HL-60 (cell line): ENCODE results near the gene ANKRD40.

Experiments used
- DNase-seq, 2 experiments: peaks; one replicate each; pipeline ENCODE4 v3.0.0-alpha.2; 2010 to 2020; ENCODE audit warnings: low read depth in 1 of 2, low spot score in 1 of 2
- H3K27ac ChIP-seq: fragments of 250-450 bp; sonication (Bioruptor Pico); replicated peaks from 2 replicates; pipeline ENCODE4 v1.5.1; 2020; ENCODE audit warnings: mild to moderate bottlenecking, moderate library complexity
- H3K27me3 ChIP-seq: fragments of 250-450 bp; sonication (Bioruptor Pico); 2 replicates; pipeline ENCODE4 v1.5.1; 2021; ENCODE audit warnings: mild to moderate bottlenecking, moderate library complexity; ENCODE audit not compliant: insufficient read depth, poor library complexity, severe bottlenecking
- H3K4me3 ChIP-seq: replicated peaks from 2 replicates; pipeline ENCODE4 v1.5.1; 2011; ENCODE audit warnings: mild to moderate bottlenecking, control low read depth, low read length; ENCODE audit not compliant: insufficient read depth
- CTCF ChIP-seq: IDR thresholded peaks from one replicate; pipeline ENCODE4 v1.5.1; 2011; ENCODE audit warnings: low read length, control low read depth, inconsistent platforms; ENCODE audit not compliant: insufficient read depth
- GABPA ChIP-seq: IDR thresholded peaks from 2 replicates; pipeline ENCODE4 v1.6.1; 2012; ENCODE audit warnings: low read depth
- POLR2AphosphoS5 ChIP-seq: IDR thresholded peaks from 2 replicates; pipeline ENCODE4 v1.6.1; 2012; ENCODE audit warnings: low read depth
- REST ChIP-seq: IDR thresholded peaks from 2 replicates; pipeline ENCODE4 v1.6.1; 2012; ENCODE audit warnings: low read depth; ENCODE audit not compliant: insufficient replicate concordance
- SPI1 ChIP-seq: IDR thresholded peaks from 2 replicates; pipeline ENCODE4 v1.6.1; 2012; ENCODE audit warnings: low read depth, mild to moderate bottlenecking, borderline replicate concordance

Gene ANKRD40

GRCh38 chr17:50735287-50735686, 27.6 kb upstream of the ANKRD40 start:
- TF ChIP-seq CTCF, result no peak
- TF ChIP-seq REST, result no peak
- Histone ChIP-seq H3K4me3 (no peak overlapping the region), H3K27me3 (no peaks in the 10 kb centered on the region), H3K27ac (no peak overlapping the region)
- no peak for DNase-seq

GRCh38 chr17:50731575-50732460, 24.1 kb upstream of the ANKRD40 start:
- no peaks in the 10 kb centered on the region for H3K27me3 ChIP-seq
- TF ChIP-seq POLR2AphosphoS5 (no peak), GABPA (no peak), CTCF (no peak)
- no peak overlapping the region for H3K27ac ChIP-seq
- no peak for DNase-seq
- H3K4me3 ChIP-seq, result no peak overlapping the region

- TF ChIP-seq POLR2AphosphoS5 (no peak), GABPA (no peak), REST (no peak), CTCF (no peak), SPI1 (no peak)
- Histone ChIP-seq H3K4me3 (no peak overlapping the region), H3K27me3 (no peaks in the 10 kb centered on the region), H3K27ac (no peak overlapping the region)
- DNase-seq, result no peak
These were observed 21.4 kb upstream of the ANKRD40 start for GRCh38 chr17:50728881-50729765.
